Measurements from ENCODE around the gene MPP2. TPM values are rescaled to one million over a fixed set of nuclear protein-coding genes. Genes with fewer than 3 reads are reported as not detected.

MPP2 gene
- total and polyA plus RNA-seq, 2 donors (not counting 3 experiments of a cell fraction or from before 2014, with no cell fraction given), result 1.4 to 1.6 TPM

- POLR2A ChIA-PET, result no interaction called here
Observed at GRCh38 chr17:43849116-43849515, 58.2 kb downstream of the MPP2 start.

More at GRCh38 chr17:43849116-43849515, 58.2 kb downstream of the MPP2 start:
- CTCF ChIA-PET, result interaction anchor here (0.8 to 1.0 kb wide), 2 partner anchors 9 to 59 kb away, joined by 3 read pairs; no protein-coding TSS in a partner anchor
- no peak overlapping the region for H2AFZ ChIP-seq (ENCODE audit: low read depth, low read length)
- no peak overlapping the region for H3K4me2 ChIP-seq (ENCODE audit: insufficient read depth, low read length)
- no peaks in the 10 kb centered on the region for H3K9me1 ChIP-seq (replicated peaks; ENCODE audit: control insufficient read depth, extremely low read depth, insufficient read depth, low read length)
- dilution Hi-C loops (cut with MboI; ENCODE audit: extremely low pct_ligation_motif_present, low sequenced_read_pairs) (no loop called here), intact Hi-C loops (cut with micrococcal nuclease) (no loop called here)
- H3K9ac ChIP-seq (replicated peaks; ENCODE audit: extremely low read depth, insufficient read depth, low read length), result no peak overlapping the region
- BruUV-seq (replicated peaks), result no TSS peak
- H3K79me2 ChIP-seq (ENCODE audit: control insufficient read depth, insufficient read depth, low read length), result no peaks in the 10 kb centered on the region
- no peaks in the 10 kb centered on the region for H3K4me1 ChIP-seq (ENCODE audit: control insufficient read depth, extremely low read depth, insufficient read depth, low read length)
- no peak for FAIRE-seq
- H3K27me3 ChIP-seq (ENCODE audit: control insufficient read depth in 2 of 2, insufficient read depth in 2 of 2, low read length in 2 of 2), result peaks cover 3 to 4% of the 10 kb centered on the region in 2 experiments
- H3K27ac ChIP-seq (ENCODE audit: insufficient read depth, low read depth, low read length), result no peak overlapping the region
- no peaks in the 10 kb centered on the region for H3K9me3 ChIP-seq (replicated peaks; ENCODE audit: control insufficient read depth, insufficient read depth, low read length)
- H4K20me1 ChIP-seq (replicated peaks; ENCODE audit: control insufficient read depth, extremely low read depth, insufficient read depth, low read length), result no peaks in the 10 kb centered on the region
- no peak for TF ChIP-seq FOS (IDR thresholded peaks at IDR 0.05; ENCODE audit: borderline replicate concordance, insufficient read depth, low read length)
- TF ChIP-seq, protein P1, sequence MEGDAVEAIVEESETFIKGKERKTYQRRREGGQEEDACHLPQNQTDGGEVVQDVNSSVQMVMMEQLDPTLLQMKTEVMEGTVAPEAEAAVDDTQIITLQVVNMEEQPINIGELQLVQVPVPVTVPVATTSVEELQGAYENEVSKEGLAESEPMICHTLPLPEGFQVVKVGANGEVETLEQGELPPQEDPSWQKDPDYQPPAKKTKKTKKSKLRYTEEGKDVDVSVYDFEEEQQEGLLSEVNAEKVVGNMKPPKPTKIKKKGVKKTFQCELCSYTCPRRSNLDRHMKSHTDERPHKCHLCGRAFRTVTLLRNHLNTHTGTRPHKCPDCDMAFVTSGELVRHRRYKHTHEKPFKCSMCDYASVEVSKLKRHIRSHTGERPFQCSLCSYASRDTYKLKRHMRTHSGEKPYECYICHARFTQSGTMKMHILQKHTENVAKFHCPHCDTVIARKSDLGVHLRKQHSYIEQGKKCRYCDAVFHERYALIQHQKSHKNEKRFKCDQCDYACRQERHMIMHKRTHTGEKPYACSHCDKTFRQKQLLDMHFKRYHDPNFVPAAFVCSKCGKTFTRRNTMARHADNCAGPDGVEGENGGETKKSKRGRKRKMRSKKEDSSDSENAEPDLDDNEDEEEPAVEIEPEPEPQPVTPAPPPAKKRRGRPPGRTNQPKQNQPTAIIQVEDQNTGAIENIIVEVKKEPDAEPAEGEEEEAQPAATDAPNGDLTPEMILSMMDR (IDR thresholded peaks at IDR 0.05; ENCODE audit: extremely low read depth in 1 of 2, insufficient read depth in 1 of 2, low read depth in 1 of 2, low read length in 2 of 2), result no peak
- TF ChIP-seq MAX (IDR thresholded peaks at IDR 0.05; ENCODE audit: insufficient read depth, insufficient read length), result no peak
- no peak for TF ChIP-seq GATA2 (IDR thresholded peaks at IDR 0.05; ENCODE audit: insufficient read depth, insufficient read length, low read depth, low read length)
- TF ChIP-seq JUN (IDR thresholded peaks at IDR 0.05; ENCODE audit: borderline replicate concordance, insufficient read depth, insufficient read length, low read depth), result no peak
- TF ChIP-seq POLR2A (IDR thresholded peaks at IDR 0.05; ENCODE audit: low read depth, low read length), result no peak
- TF ChIP-seq MYC (IDR thresholded peaks at IDR 0.05; ENCODE audit: low read depth, low read length), result no peak
- no peak for TF ChIP-seq POLR2AphosphoS5 (IDR thresholded peaks at IDR 0.05; ENCODE audit: insufficient read depth, low read depth, low read length)
- no peak for TF ChIP-seq EZH2 (IDR thresholded peaks at IDR 0.05; ENCODE audit: borderline replicate concordance, low read depth, low read length, severe bottlenecking)
- H3K4me3 ChIP-seq (replicated peaks in 1 of 3; ENCODE audit: insufficient read depth in 1 of 3, low read depth in 1 of 3, low read length in 3 of 3), result no peak overlapping the region
- H3K36me3 ChIP-seq (ENCODE audit: control insufficient read depth in 2 of 2, extremely low read depth in 1 of 2, insufficient read depth in 2 of 2, low read length in 2 of 2), result no peaks in the 10 kb centered on the region
- no peak for DNase-seq (ENCODE audit: low read depth, low spot score)
